ENCODE results near the gene TMEM131L.

DNA sequence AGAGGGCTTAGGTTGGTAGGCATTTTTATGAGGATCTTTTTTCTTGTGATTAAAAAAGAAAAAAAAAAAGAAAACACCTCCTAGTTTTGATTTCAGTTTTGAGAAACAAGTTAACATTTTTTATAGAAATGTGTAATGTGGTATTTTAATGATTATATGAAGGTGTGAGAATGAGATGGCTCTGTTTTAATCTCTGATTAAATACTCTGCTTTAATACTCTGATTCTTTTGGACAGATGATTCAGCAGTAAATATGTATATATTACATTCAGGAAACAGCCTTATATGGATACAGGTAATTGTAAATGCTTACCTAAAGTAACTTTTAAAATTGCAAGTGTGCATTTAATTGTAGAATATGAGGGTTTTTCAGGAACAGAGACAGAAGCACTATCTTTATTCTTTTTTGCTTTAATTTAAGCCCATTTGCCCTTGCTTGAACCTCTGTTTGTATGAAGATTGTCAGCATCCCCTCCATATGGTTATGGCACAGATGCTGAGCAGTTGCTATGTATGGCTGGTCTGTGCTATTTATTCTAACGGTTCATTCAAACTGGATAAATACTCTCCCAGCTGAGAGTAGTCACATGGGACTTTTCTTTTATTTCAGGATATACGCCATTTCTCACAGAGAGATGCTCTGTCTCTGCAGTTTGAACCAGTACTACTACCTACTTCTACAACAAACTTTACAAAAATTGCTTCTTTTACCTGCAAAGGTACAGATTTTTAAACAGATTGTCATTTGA lies 117.0 kb downstream of the TMEM131L start:
- TF ChIP-seq POLR2A (IDR thresholded peaks at IDR 0.05), result no peak
- TF ChIP-seq, protein P1, sequence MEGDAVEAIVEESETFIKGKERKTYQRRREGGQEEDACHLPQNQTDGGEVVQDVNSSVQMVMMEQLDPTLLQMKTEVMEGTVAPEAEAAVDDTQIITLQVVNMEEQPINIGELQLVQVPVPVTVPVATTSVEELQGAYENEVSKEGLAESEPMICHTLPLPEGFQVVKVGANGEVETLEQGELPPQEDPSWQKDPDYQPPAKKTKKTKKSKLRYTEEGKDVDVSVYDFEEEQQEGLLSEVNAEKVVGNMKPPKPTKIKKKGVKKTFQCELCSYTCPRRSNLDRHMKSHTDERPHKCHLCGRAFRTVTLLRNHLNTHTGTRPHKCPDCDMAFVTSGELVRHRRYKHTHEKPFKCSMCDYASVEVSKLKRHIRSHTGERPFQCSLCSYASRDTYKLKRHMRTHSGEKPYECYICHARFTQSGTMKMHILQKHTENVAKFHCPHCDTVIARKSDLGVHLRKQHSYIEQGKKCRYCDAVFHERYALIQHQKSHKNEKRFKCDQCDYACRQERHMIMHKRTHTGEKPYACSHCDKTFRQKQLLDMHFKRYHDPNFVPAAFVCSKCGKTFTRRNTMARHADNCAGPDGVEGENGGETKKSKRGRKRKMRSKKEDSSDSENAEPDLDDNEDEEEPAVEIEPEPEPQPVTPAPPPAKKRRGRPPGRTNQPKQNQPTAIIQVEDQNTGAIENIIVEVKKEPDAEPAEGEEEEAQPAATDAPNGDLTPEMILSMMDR (IDR thresholded peaks at IDR 0.05), result no peak

All from testis (tissue), 2 donors.